ENCODE data around the gene ATAT1. TPM values are rescaled to one million over a fixed set of nuclear protein-coding genes. Genes with fewer than 3 reads are reported as not detected.

ATAT1 gene
- total RNA-seq, 1 experiment from 2014 or later, result 19.3 TPM

DNA sequence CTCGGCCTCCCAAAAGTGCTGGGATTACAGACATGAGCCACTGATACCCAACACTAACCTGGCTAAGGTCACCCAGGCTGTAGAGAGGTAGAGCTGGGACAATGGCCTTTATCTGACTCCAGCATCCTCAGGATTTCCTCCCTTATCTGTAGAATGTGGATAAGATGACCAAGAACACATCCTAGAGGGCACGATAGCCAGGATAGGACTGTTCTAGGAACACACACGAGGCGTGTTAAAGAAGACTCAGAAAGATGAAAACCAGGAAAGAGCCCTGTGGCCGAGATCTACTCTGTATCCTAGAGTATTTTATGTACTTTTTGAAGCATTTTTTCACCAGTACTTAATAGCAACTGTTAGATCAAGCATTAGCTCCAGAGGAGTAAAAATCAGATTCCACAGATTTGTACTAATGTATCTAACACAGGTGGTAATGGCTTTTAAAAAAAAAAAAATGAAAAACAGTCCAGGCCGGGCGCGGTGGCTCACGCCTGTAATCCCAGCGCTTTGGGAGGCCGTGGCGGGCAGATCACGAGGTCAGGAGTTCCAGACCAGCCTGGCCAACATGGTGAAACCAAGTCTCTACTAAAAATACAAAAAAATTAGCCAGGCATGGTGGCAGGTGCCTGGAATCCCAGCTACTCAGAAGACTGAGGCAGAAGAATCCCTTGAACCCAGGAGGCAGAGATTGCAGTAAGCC, 26.9 kb upstream of the ATAT1 start:
- H3K4me3 Mint-ChIP-seq, result no peak overlapping the region

More for the DNA sequence above, 26.9 kb upstream of the ATAT1 start:
- DNase-seq (ENCODE audit: low spot score), result no peak
- Mint-ChIP-seq H3K27ac (peak overlapping the region; percentile 87; the same call in 1 of the 2 replicates), H3K27me3 (ENCODE audit: low read depth) (no peaks in the 10 kb centered on the region), H3K4me1 (no peaks in the 10 kb centered on the region), H3K36me3 (peaks cover 46% of the 10 kb centered on the region), H3K9me3 (no peaks in the 10 kb centered on the region)
- ChIA-PET CTCF (interaction anchor here (1.6 to 3.2 kb wide), 2 partner anchors 118 to 146 kb away, joined by 3 to 28 read pairs (median 5); no protein-coding TSS in a partner anchor), POLR2A (interaction anchor here (0.6 to 1.3 kb wide), 6 partner anchors 11 to 331 kb away, joined by 3 to 6 read pairs (median 4); partner anchors contain the start of gene ABCF1)
- TF ChIP-seq MXD4 (CRISPR knock-in tag; IDR thresholded peaks at IDR 0.05; ENCODE audit: borderline replicate concordance), result no peak
- no peak for TF ChIP-seq GABPB1 (CRISPR knock-in tag; IDR thresholded peaks at IDR 0.05)
- TF ChIP-seq FOXP4 (CRISPR knock-in tag; IDR thresholded peaks at IDR 0.05), result no peak
- no peak for TF ChIP-seq ZNF532 (CRISPR knock-in tag; IDR thresholded peaks at IDR 0.05; ENCODE audit: borderline replicate concordance)
- no peak for TF ChIP-seq JUN (CRISPR knock-in tag; IDR thresholded peaks at IDR 0.05)
- TF ChIP-seq, protein P1, sequence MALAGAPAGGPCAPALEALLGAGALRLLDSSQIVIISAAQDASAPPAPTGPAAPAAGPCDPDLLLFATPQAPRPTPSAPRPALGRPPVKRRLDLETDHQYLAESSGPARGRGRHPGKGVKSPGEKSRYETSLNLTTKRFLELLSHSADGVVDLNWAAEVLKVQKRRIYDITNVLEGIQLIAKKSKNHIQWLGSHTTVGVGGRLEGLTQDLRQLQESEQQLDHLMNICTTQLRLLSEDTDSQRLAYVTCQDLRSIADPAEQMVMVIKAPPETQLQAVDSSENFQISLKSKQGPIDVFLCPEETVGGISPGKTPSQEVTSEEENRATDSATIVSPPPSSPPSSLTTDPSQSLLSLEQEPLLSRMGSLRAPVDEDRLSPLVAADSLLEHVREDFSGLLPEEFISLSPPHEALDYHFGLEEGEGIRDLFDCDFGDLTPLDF (CRISPR knock-in tag; IDR thresholded peaks at IDR 0.05), result no peak
- TF ChIP-seq NR3C1 (CRISPR knock-in tag; conservative IDR thresholded peaks at IDR 0.05; ENCODE audit: low read depth), result no peak
- TF ChIP-seq EMX1 (CRISPR knock-in tag; IDR thresholded peaks at IDR 0.05), result 0 out of 2 replicates have a peak, but pooled peaks have one; percentile 28
- TF ChIP-seq, protein P2, sequence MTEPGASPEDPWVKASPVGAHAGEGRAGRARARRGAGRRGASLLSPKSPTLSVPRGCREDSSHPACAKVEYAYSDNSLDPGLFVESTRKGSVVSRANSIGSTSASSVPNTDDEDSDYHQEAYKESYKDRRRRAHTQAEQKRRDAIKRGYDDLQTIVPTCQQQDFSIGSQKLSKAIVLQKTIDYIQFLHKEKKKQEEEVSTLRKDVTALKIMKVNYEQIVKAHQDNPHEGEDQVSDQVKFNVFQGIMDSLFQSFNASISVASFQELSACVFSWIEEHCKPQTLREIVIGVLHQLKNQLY (CRISPR knock-in tag; IDR thresholded peaks at IDR 0.05), result no peak
- no peak for TF ChIP-seq FOXK1 (CRISPR knock-in tag; IDR thresholded peaks at IDR 0.05)
- TF ChIP-seq, protein P3, sequence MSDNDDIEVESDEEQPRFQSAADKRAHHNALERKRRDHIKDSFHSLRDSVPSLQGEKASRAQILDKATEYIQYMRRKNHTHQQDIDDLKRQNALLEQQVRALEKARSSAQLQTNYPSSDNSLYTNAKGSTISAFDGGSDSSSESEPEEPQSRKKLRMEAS (CRISPR knock-in tag; IDR thresholded peaks at IDR 0.05), result no peak
- TF ChIP-seq KAT7 (CRISPR knock-in tag; IDR thresholded peaks at IDR 0.05; ENCODE audit: borderline replicate concordance), result no peak
- no peak for TF ChIP-seq NFATC4 (CRISPR knock-in tag; IDR thresholded peaks at IDR 0.05)
- TF ChIP-seq, protein P4, sequence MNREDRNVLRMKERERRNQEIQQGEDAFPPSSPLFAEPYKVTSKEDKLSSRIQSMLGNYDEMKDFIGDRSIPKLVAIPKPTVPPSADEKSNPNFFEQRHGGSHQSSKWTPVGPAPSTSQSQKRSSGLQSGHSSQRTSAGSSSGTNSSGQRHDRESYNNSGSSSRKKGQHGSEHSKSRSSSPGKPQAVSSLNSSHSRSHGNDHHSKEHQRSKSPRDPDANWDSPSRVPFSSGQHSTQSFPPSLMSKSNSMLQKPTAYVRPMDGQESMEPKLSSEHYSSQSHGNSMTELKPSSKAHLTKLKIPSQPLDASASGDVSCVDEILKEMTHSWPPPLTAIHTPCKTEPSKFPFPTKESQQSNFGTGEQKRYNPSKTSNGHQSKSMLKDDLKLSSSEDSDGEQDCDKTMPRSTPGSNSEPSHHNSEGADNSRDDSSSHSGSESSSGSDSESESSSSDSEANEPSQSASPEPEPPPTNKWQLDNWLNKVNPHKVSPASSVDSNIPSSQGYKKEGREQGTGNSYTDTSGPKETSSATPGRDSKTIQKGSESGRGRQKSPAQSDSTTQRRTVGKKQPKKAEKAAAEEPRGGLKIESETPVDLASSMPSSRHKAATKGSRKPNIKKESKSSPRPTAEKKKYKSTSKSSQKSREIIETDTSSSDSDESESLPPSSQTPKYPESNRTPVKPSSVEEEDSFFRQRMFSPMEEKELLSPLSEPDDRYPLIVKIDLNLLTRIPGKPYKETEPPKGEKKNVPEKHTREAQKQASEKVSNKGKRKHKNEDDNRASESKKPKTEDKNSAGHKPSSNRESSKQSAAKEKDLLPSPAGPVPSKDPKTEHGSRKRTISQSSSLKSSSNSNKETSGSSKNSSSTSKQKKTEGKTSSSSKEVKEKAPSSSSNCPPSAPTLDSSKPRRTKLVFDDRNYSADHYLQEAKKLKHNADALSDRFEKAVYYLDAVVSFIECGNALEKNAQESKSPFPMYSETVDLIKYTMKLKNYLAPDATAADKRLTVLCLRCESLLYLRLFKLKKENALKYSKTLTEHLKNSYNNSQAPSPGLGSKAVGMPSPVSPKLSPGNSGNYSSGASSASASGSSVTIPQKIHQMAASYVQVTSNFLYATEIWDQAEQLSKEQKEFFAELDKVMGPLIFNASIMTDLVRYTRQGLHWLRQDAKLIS (CRISPR knock-in tag; IDR thresholded peaks at IDR 0.05; ENCODE audit: borderline replicate concordance), result no peak
- TF ChIP-seq CDX4 (CRISPR knock-in tag; IDR thresholded peaks at IDR 0.05; ENCODE audit: borderline replicate concordance), result no peak
- TF ChIP-seq, protein P5, sequence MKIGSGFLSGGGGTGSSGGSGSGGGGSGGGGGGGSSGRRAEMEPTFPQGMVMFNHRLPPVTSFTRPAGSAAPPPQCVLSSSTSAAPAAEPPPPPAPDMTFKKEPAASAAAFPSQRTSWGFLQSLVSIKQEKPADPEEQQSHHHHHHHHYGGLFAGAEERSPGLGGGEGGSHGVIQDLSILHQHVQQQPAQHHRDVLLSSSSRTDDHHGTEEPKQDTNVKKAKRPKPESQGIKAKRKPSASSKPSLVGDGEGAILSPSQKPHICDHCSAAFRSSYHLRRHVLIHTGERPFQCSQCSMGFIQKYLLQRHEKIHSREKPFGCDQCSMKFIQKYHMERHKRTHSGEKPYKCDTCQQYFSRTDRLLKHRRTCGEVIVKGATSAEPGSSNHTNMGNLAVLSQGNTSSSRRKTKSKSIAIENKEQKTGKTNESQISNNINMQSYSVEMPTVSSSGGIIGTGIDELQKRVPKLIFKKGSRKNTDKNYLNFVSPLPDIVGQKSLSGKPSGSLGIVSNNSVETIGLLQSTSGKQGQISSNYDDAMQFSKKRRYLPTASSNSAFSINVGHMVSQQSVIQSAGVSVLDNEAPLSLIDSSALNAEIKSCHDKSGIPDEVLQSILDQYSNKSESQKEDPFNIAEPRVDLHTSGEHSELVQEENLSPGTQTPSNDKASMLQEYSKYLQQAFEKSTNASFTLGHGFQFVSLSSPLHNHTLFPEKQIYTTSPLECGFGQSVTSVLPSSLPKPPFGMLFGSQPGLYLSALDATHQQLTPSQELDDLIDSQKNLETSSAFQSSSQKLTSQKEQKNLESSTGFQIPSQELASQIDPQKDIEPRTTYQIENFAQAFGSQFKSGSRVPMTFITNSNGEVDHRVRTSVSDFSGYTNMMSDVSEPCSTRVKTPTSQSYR (CRISPR knock-in tag; IDR thresholded peaks at IDR 0.05), result no peak
- peak; percentile 31; the same call in 1 of the 2 replicates for TF ChIP-seq ZMAT4 (CRISPR knock-in tag; IDR thresholded peaks at IDR 0.05)
- no peak for ATAC-seq

Measured in WTC11 (cell line).